OCI-LY1 (cell line): Measurements from ENCODE around the gene CAB39L.

Experiments
- H2AFZ ChIP-seq: fragments of 200-600 bp; sonication (generic), shearing (Covaris generic); 2 replicates; pipeline ENCODE4 v1.6.0; 2014; ENCODE audit warnings: antibody characterized with exemption, mild to moderate bottlenecking, low read length
- H3F3A ChIP-seq: fragments of 200-600 bp; sonication (generic), shearing (Covaris generic); 2 replicates; pipeline ENCODE4 v1.6.0; 2014; ENCODE audit warnings: mild to moderate bottlenecking, antibody characterized with exemption, low read length, moderate library complexity; ENCODE audit not compliant: insufficient read depth
- H3K27ac ChIP-seq: fragments of 200-600 bp; sonication (generic); 2 replicates; pipeline ENCODE4 v1.5.1; 2014; ENCODE audit warnings: low read length, mixed run types, mild to moderate bottlenecking, low read depth; ENCODE audit not compliant: poor library complexity, severe bottlenecking
- H3K27me3 ChIP-seq: fragments of 200-600 bp; sonication (generic); 2 replicates; pipeline ENCODE4 v1.6.0; 2014; ENCODE audit warnings: antibody characterized with exemption, mild to moderate bottlenecking, low read length, moderate library complexity; ENCODE audit not compliant: insufficient read depth
- H3K36me3 ChIP-seq: fragments of 200-600 bp; sonication (generic); 2 replicates; pipeline ENCODE4 v1.6.1; 2014; ENCODE audit warnings: mild to moderate bottlenecking, antibody characterized with exemption, low read length, moderate library complexity, mixed read lengths; ENCODE audit not compliant: insufficient read depth
- H3K4me1 ChIP-seq: fragments of 200-600 bp; sonication (generic); 2 replicates; pipeline ENCODE4 v1.5.1; 2014; ENCODE audit warnings: mild to moderate bottlenecking, low read length, moderate library complexity; ENCODE audit not compliant: insufficient read depth, severe bottlenecking
- H3K4me2 ChIP-seq: fragments of 200-600 bp; sonication (generic), shearing (Covaris generic); 2 replicates; pipeline ENCODE4 v1.6.1; 2014; ENCODE audit warnings: low read length
- H3K4me3 ChIP-seq: fragments of 200-600 bp; sonication (generic); 2 replicates; pipeline ENCODE4 v1.5.1; 2014; ENCODE audit warnings: low read length, low read depth, mild to moderate bottlenecking, mixed read lengths; ENCODE audit not compliant: poor library complexity, severe bottlenecking
- H3K79me2 ChIP-seq: fragments of 200-600 bp; shearing (Covaris generic); 2 replicates; pipeline ENCODE4 v1.6.1; 2016; ENCODE audit warnings: mixed run types, low read length, mixed read lengths; ENCODE audit not compliant: insufficient read depth
- H3K9ac ChIP-seq: fragments of 200-600 bp; sonication (generic), shearing (Covaris generic); 2 replicates; pipeline ENCODE4 v1.6.1; 2014; ENCODE audit warnings: mild to moderate bottlenecking, low read length, mixed read lengths
- H3K9me2 ChIP-seq: fragments of 200-600 bp; sonication (generic), shearing (Covaris generic); 2 replicates; pipeline ENCODE4 v1.6.1; 2014; ENCODE audit warnings: low read depth, mild to moderate bottlenecking, low read length, mixed read lengths
- H3K9me3 ChIP-seq: fragments of 200-600 bp; shearing (Covaris generic); 2 replicates; pipeline ENCODE4 v1.6.1; 2014; ENCODE audit warnings: low read length, mixed read lengths
- H4K20me1 ChIP-seq: fragments of 200-600 bp; sonication (generic), shearing (Covaris generic); 2 replicates; pipeline ENCODE4 v1.6.0; 2016; ENCODE audit warnings: mild to moderate bottlenecking, low read length; ENCODE audit not compliant: insufficient read depth
- EZH2 ChIP-seq: fragments of 200-600 bp; sonication (generic), shearing (Covaris generic); IDR thresholded peaks from 2 replicates; pipeline ENCODE4 v1.8.0; 2017; ENCODE audit warnings: borderline replicate concordance, mixed run types, mild to moderate bottlenecking, antibody characterized with exemption, low read length, moderate library complexity, mixed read lengths
- TF ChIP-seq, protein P1 (sequence below): fragments of 200-600 bp; sonication (generic), shearing (Covaris generic); IDR thresholded peaks from 2 replicates; pipeline ENCODE4 v1.5.1; 2017; ENCODE audit warnings: mild to moderate bottlenecking, antibody characterized with exemption, low read length, moderate library complexity, mixed read lengths

Gene CAB39L

DNA sequence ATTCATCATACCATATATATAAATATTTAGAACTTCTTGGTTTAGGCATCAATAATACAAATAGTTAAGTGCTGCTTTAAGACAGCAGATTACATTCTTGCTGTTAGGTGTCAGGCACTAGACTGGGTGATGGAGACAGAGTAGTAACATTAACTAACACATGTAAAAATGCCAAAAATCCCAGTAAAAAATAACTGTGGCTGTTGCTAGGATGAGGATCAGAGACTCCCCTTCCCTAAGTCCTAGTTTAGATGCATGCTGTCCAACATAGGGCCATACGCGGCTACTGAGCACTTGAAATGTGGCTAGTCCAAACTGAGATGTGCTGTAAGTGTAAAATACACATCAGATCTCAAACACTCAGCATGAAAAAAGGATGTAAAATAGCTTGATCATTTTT is 101.4 kb downstream of the CAB39L start:
- no peak overlapping the region for H3K27ac ChIP-seq
- H3K9me3 ChIP-seq: no peaks in the 10 kb centered on the region
- TF ChIP-seq EZH2: no peak
- TF ChIP-seq, protein P1, sequence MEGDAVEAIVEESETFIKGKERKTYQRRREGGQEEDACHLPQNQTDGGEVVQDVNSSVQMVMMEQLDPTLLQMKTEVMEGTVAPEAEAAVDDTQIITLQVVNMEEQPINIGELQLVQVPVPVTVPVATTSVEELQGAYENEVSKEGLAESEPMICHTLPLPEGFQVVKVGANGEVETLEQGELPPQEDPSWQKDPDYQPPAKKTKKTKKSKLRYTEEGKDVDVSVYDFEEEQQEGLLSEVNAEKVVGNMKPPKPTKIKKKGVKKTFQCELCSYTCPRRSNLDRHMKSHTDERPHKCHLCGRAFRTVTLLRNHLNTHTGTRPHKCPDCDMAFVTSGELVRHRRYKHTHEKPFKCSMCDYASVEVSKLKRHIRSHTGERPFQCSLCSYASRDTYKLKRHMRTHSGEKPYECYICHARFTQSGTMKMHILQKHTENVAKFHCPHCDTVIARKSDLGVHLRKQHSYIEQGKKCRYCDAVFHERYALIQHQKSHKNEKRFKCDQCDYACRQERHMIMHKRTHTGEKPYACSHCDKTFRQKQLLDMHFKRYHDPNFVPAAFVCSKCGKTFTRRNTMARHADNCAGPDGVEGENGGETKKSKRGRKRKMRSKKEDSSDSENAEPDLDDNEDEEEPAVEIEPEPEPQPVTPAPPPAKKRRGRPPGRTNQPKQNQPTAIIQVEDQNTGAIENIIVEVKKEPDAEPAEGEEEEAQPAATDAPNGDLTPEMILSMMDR: no peak
- H3K4me3 ChIP-seq: no peak overlapping the region
- H3K9ac ChIP-seq: no peak overlapping the region
- H3K4me2 ChIP-seq: no peak overlapping the region
- no peaks in the 10 kb centered on the region for H3K9me2 ChIP-seq
- no peaks in the 10 kb centered on the region for H3K27me3 ChIP-seq
- H3F3A ChIP-seq: no peaks in the 10 kb centered on the region
- no peaks in the 10 kb centered on the region for H3K79me2 ChIP-seq
- H2AFZ ChIP-seq: no peak overlapping the region
- no peaks in the 10 kb centered on the region for H4K20me1 ChIP-seq
- H3K4me1 ChIP-seq: no peaks in the 10 kb centered on the region
- H3K36me3 ChIP-seq: peaks cover 51% of the 10 kb centered on the region

DNA sequence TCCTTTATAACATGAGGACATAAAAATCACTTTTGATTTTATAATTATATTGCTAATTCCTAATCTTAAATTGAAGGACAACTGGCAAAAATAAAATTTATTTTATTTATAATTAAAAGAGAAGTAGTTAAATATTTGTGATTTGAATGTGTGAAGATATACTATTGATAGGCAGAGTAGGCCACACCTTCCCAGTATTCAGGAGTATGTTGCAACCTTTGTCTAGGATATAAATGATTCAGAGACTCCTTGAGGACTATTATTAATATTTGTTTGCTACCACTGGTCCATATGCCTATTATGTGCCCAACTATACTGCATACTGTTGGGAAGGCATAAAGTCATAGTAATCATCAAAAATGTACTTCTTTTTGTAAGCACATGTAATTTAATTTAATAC is 101.9 kb downstream of the CAB39L start:
- Histone ChIP-seq H3K9ac (no peak overlapping the region), H3K9me2 (no peaks in the 10 kb centered on the region), H3K36me3 (peaks cover 56% of the 10 kb centered on the region), H3K4me1 (no peaks in the 10 kb centered on the region), H3K4me3 (no peak overlapping the region), H3K9me3 (no peaks in the 10 kb centered on the region), H2AFZ (no peak overlapping the region), H3K27me3 (no peaks in the 10 kb centered on the region), H4K20me1 (no peaks in the 10 kb centered on the region), H3F3A (no peaks in the 10 kb centered on the region), H3K79me2 (no peaks in the 10 kb centered on the region), H3K27ac (no peak overlapping the region), H3K4me2 (no peak overlapping the region)
- TF ChIP-seq, protein P1: no peak
- no peak for TF ChIP-seq EZH2

DNA sequence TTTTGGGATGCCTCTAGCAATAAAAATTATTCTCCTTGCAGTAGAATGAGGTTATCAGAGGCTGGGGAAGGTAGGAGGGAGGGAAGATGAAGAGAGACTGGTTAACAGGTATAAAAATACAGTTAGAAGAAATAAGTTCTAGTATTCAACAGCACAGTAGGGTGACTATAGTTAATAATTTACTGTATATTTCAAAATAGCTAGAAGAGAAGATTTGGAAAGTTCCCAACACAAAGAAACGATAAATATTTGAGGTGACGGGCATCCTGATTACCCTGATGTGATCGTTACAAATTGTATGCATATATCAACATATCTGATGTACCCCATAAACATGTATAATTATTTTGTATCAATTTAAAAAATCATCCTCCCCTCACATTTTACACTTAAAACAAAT is 102.3 kb downstream of the CAB39L start:
- Histone ChIP-seq H3K9ac (no peak overlapping the region), H3K9me3 (no peaks in the 10 kb centered on the region), H3K36me3 (peaks cover 60% of the 10 kb centered on the region), H3K4me1 (no peaks in the 10 kb centered on the region), H3K9me2 (no peaks in the 10 kb centered on the region), H3K27ac (no peak overlapping the region), H3F3A (no peaks in the 10 kb centered on the region), H3K27me3 (no peaks in the 10 kb centered on the region), H3K79me2 (no peaks in the 10 kb centered on the region), H3K4me2 (no peak overlapping the region), H3K4me3 (no peak overlapping the region), H2AFZ (no peak overlapping the region), H4K20me1 (no peaks in the 10 kb centered on the region)
- no peak for TF ChIP-seq EZH2
- TF ChIP-seq, protein P1: no peak
